GM20431 (cell line): ENCODE data around the gene KDM3B.

Experiments used
- in situ Hi-C: fragments of 300-500 bp; cut with MseI, MboI; formaldehyde crosslinking; loops from one replicate; pipeline ENCODE4 v1.15.0; 2020; ENCODE audit warnings: low sequenced_read_pairs; ENCODE audit not compliant: unreplicated experiment

The KDM3B gene

GRCh38 chr5:138444774-138445546 is 92.5 kb downstream of the KDM3B start:
- in situ Hi-C loops = no loop called here

DNA sequence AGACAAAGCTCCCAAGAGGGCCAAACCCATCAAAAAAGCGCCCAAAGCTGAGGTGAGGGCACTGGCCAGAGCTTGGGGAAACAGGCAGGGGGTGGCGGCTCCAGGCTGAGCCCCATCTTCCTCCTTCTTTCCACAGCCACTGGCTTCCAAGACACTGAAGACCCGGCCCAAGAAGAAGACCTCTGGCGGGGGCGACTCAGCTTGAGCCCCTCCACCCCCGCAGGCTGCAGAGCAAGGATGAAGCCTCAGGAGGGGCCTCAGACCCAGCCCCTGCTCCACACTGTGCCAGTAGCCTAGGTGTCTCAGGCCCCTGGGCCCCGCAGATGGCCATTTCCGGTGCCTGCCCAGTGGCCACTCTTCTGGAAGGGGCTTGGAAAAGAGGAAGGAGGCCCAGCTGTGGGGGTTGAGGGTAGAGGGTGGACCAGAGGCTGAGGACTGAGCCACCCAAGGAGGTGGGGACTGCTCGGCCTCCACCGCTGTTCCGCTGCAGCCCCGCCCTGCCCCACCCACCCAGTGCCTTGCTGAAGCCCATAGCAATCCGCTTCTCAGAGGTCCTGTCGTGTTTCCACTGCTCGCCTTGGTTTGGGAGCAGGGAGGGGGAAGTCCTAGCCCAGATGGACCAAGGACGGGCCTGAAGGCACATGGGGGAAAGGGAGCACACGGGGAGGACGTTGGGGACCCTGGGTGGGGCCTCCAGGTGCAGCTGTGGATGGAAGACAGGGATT is 93.2 kb downstream of the KDM3B start:
- in situ Hi-C loops = no loop called here

- in situ Hi-C loops = no loop called here
Measured at GRCh38 chr5:138448070-138448469, 95.6 kb downstream of the KDM3B start.

DNA sequence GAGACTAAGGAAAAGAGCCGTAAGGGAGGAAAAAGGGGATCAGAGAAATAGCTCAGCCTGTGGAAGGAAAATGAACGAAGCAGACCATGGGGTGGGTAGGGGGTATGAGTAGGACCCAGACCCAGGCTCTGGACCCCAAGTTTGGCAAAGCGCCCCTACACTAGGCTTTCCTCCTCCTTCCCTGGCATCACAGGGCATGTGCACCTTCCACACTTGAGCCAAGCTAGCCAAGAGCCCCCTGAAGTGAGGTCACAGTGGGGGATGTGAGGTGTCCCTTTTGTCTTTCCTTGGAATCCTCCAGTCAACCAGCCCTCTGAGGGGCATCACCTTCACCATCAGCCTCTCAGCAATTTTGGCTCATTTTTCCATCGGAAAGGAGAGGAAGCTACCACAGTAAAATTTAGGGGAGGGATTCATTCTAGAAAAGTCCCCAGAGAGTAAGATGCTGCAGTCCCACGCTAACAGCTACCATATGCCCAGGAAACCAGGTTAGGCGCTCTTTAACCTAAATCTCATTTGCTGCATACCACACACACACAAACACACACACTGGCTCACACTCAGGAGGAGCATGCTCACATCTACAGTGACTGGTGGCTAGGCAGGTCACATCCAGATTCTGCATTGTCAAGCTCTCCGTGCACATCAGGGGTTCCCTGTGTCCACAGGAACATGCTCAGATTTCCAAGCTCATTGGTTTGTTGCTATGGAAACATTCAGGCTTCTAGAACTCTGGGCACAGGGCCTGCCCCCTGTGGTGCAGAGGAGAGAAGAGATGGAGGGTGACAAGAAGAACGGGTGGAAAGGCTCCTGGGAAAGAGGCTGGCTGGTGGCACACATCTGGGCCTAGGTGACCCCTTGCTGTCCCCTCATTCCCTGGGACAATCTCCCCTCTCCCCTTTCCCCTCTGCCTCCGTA is 96.3 kb downstream of the KDM3B start:
- in situ Hi-C loops = no loop called here

DNA sequence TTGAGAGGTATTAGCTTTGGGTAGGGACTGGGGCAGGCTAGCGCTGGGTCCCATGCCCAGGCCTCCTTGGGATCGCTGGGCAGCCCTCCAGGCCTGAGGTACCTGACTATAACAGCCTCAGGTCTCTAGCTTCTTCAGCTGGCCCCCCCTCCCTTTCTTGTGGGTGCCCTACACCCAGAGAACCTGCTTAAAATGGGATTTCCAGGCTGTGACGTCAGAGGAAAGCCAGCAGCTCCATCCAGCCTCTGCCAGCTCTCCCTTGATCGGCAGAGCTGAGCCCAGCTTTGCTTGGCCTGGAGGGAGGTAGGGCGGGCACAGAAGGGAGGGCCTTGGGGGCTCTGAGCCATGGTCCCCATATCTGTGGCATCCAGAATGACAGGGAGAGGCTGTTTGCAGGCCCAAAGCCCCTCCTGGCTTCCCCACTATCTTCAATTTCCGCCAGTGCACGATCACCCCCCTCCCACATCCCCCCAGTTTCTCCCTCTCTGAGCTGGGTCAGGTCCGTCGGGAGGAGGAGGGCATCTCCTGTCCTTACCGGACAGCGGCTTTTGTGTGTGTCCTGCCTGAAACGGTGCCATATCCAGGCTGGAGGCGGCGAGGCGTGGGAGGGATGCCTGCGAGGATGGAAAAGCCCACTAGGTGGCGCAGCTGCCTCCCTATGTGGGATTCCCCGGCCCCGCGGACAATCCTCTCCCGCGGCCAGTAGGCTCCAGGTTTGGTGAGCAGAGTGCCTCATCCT is 97.2 kb downstream of the KDM3B start:
- in situ Hi-C loops = no loop called here

DNA sequence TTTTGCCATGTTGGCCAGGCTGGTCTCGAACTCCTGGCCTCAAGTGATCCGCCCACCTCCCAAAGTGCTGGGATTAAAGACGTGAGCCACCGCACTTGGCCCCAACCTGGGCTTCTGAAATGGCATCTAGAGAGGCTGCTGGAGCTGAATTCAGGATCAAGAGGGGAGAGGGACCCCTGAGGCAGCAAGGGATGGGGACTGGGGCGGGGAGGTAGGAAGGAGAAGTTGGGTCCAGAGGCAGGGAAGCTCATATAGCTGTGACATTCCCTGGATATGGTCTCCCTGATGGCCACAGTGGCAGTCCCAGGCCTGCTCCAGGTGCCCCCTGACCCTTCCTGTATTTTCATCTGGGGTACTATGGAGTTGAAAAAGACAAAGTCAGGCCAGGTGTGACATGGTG is 98.5 kb downstream of the KDM3B start:
- in situ Hi-C loops = no loop called here

- in situ Hi-C loops = no loop called here
Measured at GRCh38 chr5:138452720-138453119, 100.2 kb downstream of the KDM3B start.

DNA sequence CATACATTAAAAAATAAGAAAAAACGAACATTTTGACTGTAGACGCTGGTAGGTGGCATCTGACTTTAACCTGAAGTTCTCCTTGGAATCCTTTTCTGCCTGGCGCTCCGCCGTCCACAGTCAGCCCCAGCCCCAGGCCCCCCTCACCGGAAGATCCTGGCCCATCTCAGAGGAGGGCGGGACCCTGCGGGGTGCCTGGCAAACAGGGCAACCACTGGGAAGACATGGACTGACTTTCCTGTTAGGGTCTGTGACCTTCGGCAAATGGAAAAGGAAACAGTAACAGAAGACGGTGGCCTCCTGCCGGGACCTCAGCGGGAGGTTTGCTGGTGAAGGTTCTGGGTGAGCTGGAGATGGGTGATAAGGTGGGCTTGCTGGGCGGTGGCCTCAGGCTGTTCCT is 101.1 kb downstream of the KDM3B start:
- in situ Hi-C loops = no loop called here

DNA sequence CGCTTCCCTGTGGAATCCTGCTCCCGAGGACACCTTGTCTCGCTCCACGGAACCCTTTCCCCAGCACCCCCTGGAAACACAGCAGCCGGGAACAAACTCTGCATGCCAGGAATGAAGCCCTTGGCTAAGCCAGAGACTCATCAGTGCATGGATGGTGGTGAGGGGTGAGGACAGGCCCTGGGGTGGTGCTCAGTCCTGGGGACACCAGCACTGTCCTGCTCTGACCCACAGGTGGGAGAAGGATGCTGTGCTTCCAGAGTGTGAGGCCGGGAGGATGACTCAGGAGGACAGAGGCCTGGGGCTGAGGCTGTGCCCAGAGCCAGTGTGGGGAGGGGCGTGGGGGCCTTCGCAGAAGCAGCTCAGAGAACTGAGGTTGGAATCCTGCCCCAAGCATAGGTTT is 101.6 kb downstream of the KDM3B start:
- in situ Hi-C loops = no loop called here

GRCh38 chr5:138455232-138455930 is 102.9 kb downstream of the KDM3B start:
- in situ Hi-C loops = no loop called here

DNA sequence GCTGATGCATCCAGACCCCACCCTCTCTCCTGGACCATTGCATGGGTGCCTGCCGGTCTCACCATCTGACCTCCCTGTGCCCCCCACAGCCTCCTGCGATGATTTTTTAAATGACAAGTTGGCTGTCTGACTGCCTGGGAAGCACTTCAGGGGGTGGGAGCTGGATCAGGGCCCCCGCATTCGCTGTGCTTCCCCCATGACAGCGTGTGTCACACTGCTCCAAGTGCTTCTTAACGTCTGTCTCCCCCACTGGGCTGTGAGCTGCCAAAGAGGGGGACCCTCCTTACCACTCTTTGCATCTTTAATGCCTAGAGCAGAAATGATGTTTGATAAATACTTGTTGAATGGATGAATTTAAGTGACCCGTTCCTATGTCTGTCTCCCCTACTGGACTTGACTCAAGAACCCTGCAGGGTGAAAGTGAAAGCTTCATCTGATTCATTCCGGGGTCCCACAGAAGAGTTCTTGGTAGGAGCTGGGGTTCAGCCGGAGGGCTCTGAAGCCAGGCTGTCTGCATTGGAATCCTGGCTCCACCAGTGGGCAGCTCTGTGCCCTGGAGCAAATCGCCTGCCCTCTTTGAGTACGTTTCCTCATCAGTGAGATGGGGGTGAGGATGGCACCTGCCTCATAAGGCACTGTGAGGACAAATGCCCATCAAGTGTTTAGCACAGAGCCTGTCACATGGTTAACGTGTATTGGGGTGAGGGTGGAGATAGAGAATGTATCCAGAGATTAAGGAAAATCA is 105.2 kb downstream of the KDM3B start:
- in situ Hi-C loops = no loop called here

DNA sequence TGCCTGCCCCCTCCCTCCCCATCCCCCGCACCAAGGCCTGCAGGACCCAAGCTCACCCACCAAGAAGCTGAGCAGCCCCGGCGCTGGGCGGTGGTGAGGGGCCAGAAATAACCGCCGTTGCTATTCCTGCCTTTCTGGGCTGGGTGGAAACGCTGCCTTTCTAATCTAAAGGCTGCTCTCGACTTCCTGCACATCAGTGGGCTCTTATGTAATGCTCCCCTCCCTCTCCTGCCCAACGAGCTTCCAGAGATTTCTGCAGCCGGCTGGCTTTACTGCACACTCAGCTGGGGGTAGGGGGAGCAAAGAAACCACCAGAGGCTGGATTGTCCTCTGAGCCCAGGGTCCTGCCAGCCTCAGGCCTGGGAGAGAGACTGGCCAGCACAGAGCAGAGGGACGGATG is 105.9 kb downstream of the KDM3B start:
- in situ Hi-C loops = no loop called here

DNA sequence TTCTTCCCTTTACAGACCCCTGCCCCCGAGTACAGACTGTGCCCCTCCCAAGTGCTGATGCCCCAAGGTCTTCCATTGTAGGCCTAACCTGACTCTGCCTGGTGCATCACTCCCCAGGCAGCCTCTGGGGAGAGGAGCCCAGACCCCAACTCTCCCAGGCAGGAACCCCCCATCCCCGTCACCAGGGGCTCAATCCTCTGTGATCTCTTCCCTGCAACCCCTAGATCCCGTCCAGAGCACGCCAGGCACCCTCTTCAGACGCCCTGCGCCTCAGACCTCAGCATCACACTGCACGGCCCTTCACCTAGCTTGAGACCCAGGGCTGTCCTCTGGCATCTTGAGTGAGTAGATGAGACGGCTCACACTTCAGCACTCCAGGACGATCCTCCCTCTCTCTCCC is 106.4 kb downstream of the KDM3B start:
- in situ Hi-C loops = no loop called here

- in situ Hi-C loops = no loop called here
Measured at GRCh38 chr5:138459311-138459933, 106.9 kb downstream of the KDM3B start.

DNA sequence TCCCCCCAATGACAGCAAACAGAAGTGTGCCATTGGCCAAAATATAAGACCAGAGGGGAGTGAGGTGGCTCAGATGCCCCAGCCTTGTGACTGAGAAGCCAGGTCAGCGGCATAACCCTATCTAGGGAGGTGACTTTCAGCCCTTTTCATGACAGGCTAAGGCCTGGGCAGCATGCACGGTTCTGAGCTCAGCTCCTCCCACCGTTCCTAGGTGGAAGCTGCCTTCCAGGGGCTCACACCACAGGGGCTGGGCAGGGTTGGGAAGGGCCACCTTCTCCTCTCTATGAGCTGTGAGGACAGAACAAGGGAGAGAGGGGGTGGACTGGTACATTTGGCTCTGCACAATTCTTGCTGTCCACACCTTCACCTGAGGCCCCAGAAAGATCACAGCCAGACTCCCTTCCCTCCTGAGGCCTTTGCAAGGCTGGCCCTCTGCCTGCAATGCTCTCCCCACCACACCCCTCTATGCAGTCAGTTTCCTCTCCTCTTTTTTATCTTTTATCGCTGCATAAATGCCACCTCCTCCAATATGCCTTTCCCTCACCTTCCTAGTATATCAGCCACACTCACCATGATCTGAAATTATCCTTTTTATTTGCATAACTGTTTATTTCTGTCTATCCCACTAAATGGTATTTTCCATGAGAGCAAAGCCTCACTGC is 107.7 kb downstream of the KDM3B start:
- in situ Hi-C loops = no loop called here

- in situ Hi-C loops = no loop called here
Measured at GRCh38 chr5:138461343-138462125, 109.0 kb downstream of the KDM3B start.

- in situ Hi-C loops = no loop called here
Measured at GRCh38 chr5:138463419-138464007, 111.0 kb downstream of the KDM3B start.
